ENCODE results near the gene AHRR.
"Not testable (repeated sequence)": the region's sequence is repeated elsewhere in the genome, so short reads cannot be mapped to it uniquely, and the experiment has no call there.

Gene AHRR

GRCh38 chr5:477247-477646 lies 155.7 kb downstream of the AHRR start:
- peaks cover 4% of the 10 kb centered on the region for H3K27me3 Mint-ChIP-seq
- H3K4me1 Mint-ChIP-seq, result no peaks in the 10 kb centered on the region
- H3K4me3 Mint-ChIP-seq, result no peak overlapping the region
- no peaks in the 10 kb centered on the region for H3K9me3 Mint-ChIP-seq
- H3K36me3 Mint-ChIP-seq, result no peaks in the 10 kb centered on the region
- no peak overlapping the region for H3K27ac Mint-ChIP-seq

GRCh38 chr5:477871-478270 lies 156.4 kb downstream of the AHRR start:
- Mint-ChIP-seq H3K36me3 (no peaks in the 10 kb centered on the region), H3K4me1 (no peaks in the 10 kb centered on the region), H3K27me3 (peaks cover 4% of the 10 kb centered on the region), H3K4me3 (no peak overlapping the region), H3K9me3 (no peaks in the 10 kb centered on the region), H3K27ac (no peak overlapping the region)

- Mint-ChIP-seq H3K9me3 (no peaks in the 10 kb centered on the region), H3K27ac (no peak overlapping the region), H3K4me3 (no peak overlapping the region), H3K4me1 (no peaks in the 10 kb centered on the region), H3K27me3 (peaks cover 4% of the 10 kb centered on the region), H3K36me3 (no peaks in the 10 kb centered on the region)
Measured at GRCh38 chr5:478369-478981, 157.0 kb downstream of the AHRR start.

GRCh38 chr5:478982-479535 lies 157.5 kb downstream of the AHRR start:
- Mint-ChIP-seq H3K27me3 (peaks cover 4% of the 10 kb centered on the region), H3K36me3 (no peaks in the 10 kb centered on the region), H3K4me3 (no peak overlapping the region), H3K4me1 (no peaks in the 10 kb centered on the region), H3K27ac (no peak overlapping the region), H3K9me3 (no peaks in the 10 kb centered on the region)

- Mint-ChIP-seq H3K27me3 (peaks cover 4% of the 10 kb centered on the region), H3K4me1 (no peaks in the 10 kb centered on the region), H3K4me3 (no peak overlapping the region), H3K9me3 (no peaks in the 10 kb centered on the region), H3K27ac (no peak overlapping the region), H3K36me3 (no peaks in the 10 kb centered on the region)
Measured at GRCh38 chr5:479566-480319, 158.2 kb downstream of the AHRR start.

GRCh38 chr5:481347-481746 lies 159.8 kb downstream of the AHRR start:
- no peak overlapping the region for H3K4me3 Mint-ChIP-seq
- peaks cover 2% of the 10 kb centered on the region for H3K27me3 Mint-ChIP-seq
- no peaks in the 10 kb centered on the region for H3K9me3 Mint-ChIP-seq
- H3K27ac Mint-ChIP-seq, result no peak overlapping the region
- H3K36me3 Mint-ChIP-seq, result no peaks in the 10 kb centered on the region
- H3K4me1 Mint-ChIP-seq, result peaks cover 1% of the 10 kb centered on the region

- Mint-ChIP-seq H3K9me3 (no peaks in the 10 kb centered on the region), H3K36me3 (no peaks in the 10 kb centered on the region), H3K4me3 (no peak overlapping the region), H3K27ac (no peak overlapping the region), H3K4me1 (peaks cover 3% of the 10 kb centered on the region), H3K27me3 (peaks cover 1% of the 10 kb centered on the region)
Measured at GRCh38 chr5:482021-482420, 160.5 kb downstream of the AHRR start.

- peaks cover 1% of the 10 kb centered on the region for H3K27me3 Mint-ChIP-seq
- H3K9me3 Mint-ChIP-seq, result no peaks in the 10 kb centered on the region
Measured at GRCh38 chr5:482506-482905, 161.0 kb downstream of the AHRR start.

GRCh38 chr5:483011-483410 lies 161.5 kb downstream of the AHRR start:
- H3K27me3 Mint-ChIP-seq, result peaks cover 1% of the 10 kb centered on the region
- H3K36me3 Mint-ChIP-seq, result no peaks in the 10 kb centered on the region

More at GRCh38 chr5:482506-482905, 161.0 kb downstream of the AHRR start:
- no peaks in the 10 kb centered on the region for H3K36me3 Mint-ChIP-seq
- no peak overlapping the region for H3K4me3 Mint-ChIP-seq
- H3K27ac Mint-ChIP-seq, result no peak overlapping the region
- peaks cover 3% of the 10 kb centered on the region for H3K4me1 Mint-ChIP-seq

GRCh38 chr5:483434-484140 lies 162.1 kb downstream of the AHRR start:
- Mint-ChIP-seq H3K9me3 (no peaks in the 10 kb centered on the region), H3K27me3 (peaks cover 1% of the 10 kb centered on the region), H3K4me3 (no peak overlapping the region), H3K4me1 (peaks cover 3% of the 10 kb centered on the region), H3K36me3 (no peaks in the 10 kb centered on the region), H3K27ac (no peak overlapping the region)

More at GRCh38 chr5:483011-483410, 161.5 kb downstream of the AHRR start:
- H3K9me3 Mint-ChIP-seq, result no peaks in the 10 kb centered on the region
- H3K27ac Mint-ChIP-seq, result no peak overlapping the region
- no peak overlapping the region for H3K4me3 Mint-ChIP-seq
- H3K4me1 Mint-ChIP-seq, result peaks cover 3% of the 10 kb centered on the region

GRCh38 chr5:484556-484955 lies 163.0 kb downstream of the AHRR start:
- Mint-ChIP-seq H3K4me3 (no peak overlapping the region), H3K27ac (peak overlapping the region; percentile 12), H3K4me1 (peaks cover 3% of the 10 kb centered on the region), H3K36me3 (no peaks in the 10 kb centered on the region), H3K27me3 (peaks cover 1% of the 10 kb centered on the region), H3K9me3 (no peaks in the 10 kb centered on the region)

- H3K9me3 Mint-ChIP-seq, result no peaks in the 10 kb centered on the region
- H3K27ac Mint-ChIP-seq, result no peak overlapping the region
- peaks cover 3% of the 10 kb centered on the region for H3K4me1 Mint-ChIP-seq
- no peak overlapping the region for H3K4me3 Mint-ChIP-seq
- H3K27me3 Mint-ChIP-seq, result peaks cover 1% of the 10 kb centered on the region
- no peaks in the 10 kb centered on the region for H3K36me3 Mint-ChIP-seq
Measured at GRCh38 chr5:485113-485945, 163.8 kb downstream of the AHRR start.

GRCh38 chr5:485946-486491 lies 164.5 kb downstream of the AHRR start:
- Mint-ChIP-seq H3K27me3 (peaks cover 1% of the 10 kb centered on the region), H3K4me1 (peaks cover 3% of the 10 kb centered on the region), H3K9me3 (no peaks in the 10 kb centered on the region), H3K4me3 (no peak overlapping the region), H3K27ac (no peak overlapping the region), H3K36me3 (no peaks in the 10 kb centered on the region)

GRCh38 chr5:486597-486996 lies 165.1 kb downstream of the AHRR start:
- H3K36me3 Mint-ChIP-seq, H3K27ac Mint-ChIP-seq, H3K4me1 Mint-ChIP-seq, H3K27me3 Mint-ChIP-seq, H3K9me3 Mint-ChIP-seq, H3K4me3 Mint-ChIP-seq: not testable (repeated sequence)

Measured in activated naive CD4-positive, alpha-beta T cell treated with anti-CD3 and anti-CD28 coated beads, Interleukin-2, amount 50 U/mL, for 24 hours (primary cell).